ENCODE data around the gene UBC.

DNA sequence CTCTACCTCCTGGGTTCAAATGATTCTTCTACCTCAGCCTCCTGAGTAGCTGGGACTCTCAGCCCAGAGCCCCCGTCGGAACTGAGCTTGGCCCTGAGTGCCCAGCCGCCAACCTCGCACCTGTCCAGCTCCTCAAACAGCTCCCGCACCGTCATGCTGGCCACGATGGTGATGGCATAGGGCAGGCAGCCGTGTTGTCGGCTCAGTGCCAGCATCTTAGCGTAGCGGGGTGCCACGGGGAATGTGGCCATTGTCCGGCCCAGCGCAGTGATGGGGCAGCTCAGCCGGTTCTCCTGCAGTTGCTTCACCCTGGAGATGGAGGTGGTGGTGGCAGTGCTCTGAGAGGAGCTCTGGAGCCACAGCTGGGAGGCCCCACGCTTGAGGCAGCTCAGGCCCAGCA lies 42.1 kb upstream of the UBC start:
- TF ChIP-seq, protein P1, sequence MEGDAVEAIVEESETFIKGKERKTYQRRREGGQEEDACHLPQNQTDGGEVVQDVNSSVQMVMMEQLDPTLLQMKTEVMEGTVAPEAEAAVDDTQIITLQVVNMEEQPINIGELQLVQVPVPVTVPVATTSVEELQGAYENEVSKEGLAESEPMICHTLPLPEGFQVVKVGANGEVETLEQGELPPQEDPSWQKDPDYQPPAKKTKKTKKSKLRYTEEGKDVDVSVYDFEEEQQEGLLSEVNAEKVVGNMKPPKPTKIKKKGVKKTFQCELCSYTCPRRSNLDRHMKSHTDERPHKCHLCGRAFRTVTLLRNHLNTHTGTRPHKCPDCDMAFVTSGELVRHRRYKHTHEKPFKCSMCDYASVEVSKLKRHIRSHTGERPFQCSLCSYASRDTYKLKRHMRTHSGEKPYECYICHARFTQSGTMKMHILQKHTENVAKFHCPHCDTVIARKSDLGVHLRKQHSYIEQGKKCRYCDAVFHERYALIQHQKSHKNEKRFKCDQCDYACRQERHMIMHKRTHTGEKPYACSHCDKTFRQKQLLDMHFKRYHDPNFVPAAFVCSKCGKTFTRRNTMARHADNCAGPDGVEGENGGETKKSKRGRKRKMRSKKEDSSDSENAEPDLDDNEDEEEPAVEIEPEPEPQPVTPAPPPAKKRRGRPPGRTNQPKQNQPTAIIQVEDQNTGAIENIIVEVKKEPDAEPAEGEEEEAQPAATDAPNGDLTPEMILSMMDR (IDR thresholded peaks at IDR 0.05) = no peak
- no peak for TF ChIP-seq POLR2A (IDR thresholded peaks at IDR 0.05)
